Measurements from ENCODE around the gene MED27.

MED27 gene

DNA sequence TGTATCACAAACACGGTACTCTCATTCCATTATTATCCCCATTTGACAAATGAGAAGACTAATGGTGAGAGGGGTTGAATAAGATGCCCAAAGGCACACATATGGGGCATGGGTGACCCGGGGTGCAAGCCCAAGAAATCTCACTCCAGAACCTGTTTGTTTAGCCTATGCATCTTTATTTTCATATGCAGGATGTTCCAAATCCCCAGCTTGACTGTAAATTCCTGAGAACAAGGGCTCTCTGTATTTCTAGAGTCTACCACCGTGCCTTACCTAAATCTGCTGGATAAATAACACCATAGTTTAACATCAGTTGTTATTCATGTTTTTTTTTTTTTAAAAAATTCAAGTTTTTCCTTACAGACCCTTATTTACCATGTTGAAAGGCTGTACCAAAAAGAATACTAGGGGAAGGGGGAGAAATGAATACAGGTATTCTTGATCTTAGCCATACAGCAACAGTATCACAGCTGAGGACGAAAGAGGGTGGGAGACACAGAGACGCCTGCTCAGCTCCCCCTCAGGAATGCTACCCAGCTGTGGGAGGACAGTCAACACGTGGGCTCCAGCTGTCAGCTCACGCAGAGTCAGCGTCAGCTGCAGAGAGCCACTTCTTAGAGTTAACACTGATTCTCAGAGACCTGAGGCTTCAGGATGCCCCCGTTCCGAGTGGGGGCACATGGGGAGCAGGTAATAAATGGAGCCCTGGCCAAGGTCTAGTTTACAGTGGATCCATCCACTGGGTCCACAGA lies 86.6 kb downstream of the MED27 start:
- no peak overlapping the region for H3K27ac ChIP-seq
- TF ChIP-seq, protein P1, sequence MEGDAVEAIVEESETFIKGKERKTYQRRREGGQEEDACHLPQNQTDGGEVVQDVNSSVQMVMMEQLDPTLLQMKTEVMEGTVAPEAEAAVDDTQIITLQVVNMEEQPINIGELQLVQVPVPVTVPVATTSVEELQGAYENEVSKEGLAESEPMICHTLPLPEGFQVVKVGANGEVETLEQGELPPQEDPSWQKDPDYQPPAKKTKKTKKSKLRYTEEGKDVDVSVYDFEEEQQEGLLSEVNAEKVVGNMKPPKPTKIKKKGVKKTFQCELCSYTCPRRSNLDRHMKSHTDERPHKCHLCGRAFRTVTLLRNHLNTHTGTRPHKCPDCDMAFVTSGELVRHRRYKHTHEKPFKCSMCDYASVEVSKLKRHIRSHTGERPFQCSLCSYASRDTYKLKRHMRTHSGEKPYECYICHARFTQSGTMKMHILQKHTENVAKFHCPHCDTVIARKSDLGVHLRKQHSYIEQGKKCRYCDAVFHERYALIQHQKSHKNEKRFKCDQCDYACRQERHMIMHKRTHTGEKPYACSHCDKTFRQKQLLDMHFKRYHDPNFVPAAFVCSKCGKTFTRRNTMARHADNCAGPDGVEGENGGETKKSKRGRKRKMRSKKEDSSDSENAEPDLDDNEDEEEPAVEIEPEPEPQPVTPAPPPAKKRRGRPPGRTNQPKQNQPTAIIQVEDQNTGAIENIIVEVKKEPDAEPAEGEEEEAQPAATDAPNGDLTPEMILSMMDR (conservative IDR thresholded peaks at IDR 0.05), result no peak
- TF ChIP-seq ZFX (IDR thresholded peaks at IDR 0.05), result no peak

DNA sequence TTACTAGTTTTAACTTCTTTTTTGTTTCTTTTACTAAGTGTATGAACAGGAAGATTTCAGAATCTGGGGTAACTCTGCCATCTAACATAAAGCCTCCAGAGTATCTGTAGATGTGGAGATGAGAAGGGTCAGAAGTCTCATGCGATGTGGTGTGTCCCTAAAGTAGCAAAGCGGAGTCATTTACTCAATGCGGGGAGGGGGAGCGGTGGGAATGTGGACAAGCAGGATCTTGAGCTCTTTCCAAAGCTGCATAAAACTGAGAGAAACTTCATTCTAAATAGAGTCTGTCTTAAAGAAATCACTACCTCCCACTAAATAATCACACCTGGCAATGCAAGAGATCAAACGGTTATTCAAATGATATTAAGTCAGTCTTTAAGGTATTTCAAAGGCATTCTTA lies 92.4 kb downstream of the MED27 start:
- TF ChIP-seq ZFX (IDR thresholded peaks at IDR 0.05), result no peak
- TF ChIP-seq, protein P1 (conservative IDR thresholded peaks at IDR 0.05), result no peak
- no peak overlapping the region for H3K27ac ChIP-seq

DNA sequence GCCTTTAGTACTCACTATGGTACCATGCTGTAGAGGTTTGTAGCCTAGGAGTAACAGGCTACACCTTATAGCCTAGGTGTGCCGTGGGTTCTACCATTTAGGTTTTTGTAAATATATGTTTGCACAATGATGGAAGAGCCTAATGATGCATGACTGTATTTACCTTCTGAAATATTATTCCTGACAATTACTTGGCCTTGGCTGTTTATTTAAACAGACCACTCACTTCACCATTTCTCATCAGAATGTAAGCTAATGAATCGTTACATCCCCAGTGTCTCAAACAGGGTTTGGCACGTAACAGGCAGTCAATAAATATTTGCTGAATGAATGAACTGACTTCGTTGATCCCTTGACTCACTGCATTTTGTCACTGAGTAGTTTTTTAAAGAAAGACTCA lies 93.1 kb downstream of the MED27 start:
- no peak overlapping the region for H3K27ac ChIP-seq
- TF ChIP-seq ZFX (IDR thresholded peaks at IDR 0.05), result no peak
- TF ChIP-seq, protein P1 (conservative IDR thresholded peaks at IDR 0.05), result no peak

DNA sequence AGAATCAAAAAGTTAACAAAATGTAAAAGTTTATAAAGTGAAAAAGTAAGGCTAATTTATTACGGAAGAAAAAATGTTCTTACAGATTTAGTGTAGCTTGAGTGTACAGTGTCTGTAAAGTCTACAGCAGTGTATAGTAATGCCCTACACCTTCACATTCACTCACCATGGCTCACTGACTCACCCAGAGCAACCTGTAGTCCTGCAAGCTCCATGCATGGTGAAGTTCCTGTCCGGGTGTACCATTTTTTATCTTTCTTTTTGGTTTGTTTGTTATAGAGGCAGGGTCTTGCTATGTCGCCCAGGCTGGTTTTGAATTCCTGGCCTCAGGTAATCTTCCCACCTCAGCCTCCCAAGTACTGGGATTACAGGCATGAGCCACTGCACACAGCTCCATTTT lies 93.6 kb downstream of the MED27 start:
- no peak overlapping the region for H3K27ac ChIP-seq
- TF ChIP-seq ZFX (IDR thresholded peaks at IDR 0.05), result no peak
- TF ChIP-seq, protein P1 (conservative IDR thresholded peaks at IDR 0.05), result no peak

DNA sequence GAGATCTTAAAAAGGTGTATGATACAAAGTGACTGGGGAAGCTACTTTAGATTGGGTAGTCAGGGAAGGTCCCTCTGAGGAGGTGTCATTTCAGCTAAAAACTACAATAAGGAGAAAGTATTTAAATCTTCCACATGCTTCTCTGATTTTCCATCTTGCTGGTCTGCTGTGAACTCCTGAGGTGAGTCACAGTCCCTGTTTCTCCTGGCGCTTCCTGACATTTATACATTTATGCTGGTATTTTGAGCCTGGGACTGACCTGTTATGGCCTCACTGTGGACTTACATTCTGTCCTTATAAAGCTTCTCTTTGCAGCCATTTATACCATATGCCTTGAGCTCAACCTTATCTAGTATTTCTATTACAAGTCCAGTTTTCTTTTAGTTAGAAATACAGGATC lies 95.1 kb downstream of the MED27 start:
- no peak overlapping the region for H3K27ac ChIP-seq
- no peak for TF ChIP-seq ZFX (IDR thresholded peaks at IDR 0.05)
- TF ChIP-seq, protein P1 (conservative IDR thresholded peaks at IDR 0.05), result no peak

DNA sequence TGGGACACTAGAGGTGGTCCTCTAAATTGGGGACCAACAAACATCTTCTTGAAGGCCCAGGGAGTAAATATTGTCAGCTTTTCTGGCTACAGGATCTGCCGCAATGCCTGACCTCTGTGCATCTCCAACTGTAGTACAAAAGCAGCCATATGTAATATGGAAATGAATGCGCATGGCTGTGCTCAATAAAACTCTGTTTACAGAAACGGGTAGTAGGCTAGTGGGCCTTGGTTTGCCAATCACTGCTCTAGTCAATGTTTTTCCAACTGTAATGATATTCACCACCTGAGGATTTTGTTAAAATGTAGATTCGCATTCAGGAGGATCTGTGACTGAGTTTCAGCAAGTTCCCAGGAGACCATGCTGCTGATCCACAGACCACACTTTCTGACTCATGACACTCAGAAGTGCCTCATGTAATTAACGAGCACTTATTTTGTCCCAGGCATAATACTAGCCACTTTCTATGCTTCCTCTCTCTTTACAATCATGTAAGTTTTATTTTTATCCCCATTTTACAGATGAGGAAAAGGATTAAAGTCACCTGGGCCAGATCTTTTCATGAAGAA lies 96.9 kb downstream of the MED27 start:
- TF ChIP-seq, protein P1 (conservative IDR thresholded peaks at IDR 0.05), result no peak
- TF ChIP-seq ZFX (IDR thresholded peaks at IDR 0.05), result no peak
- no peak overlapping the region for H3K27ac ChIP-seq

DNA sequence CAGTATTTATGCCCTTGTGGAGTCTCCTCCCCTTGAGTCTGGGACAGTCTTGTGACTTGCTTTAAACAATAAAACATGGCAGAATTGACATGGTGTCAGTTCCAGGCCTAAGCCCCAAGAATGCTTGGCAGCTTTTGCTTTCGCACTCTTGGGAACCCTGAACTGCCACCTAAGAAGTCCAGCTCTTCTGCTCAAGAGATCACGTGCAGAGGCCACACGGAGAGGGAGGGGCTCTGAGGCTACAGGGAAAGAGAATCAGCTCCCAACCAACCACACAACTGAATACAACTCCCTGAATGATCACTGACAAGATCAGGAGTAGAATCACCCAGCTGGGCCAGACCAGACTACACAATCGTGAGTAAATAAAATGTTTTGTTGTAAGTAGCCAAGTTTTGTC lies 97.6 kb downstream of the MED27 start:
- TF ChIP-seq, protein P1 (conservative IDR thresholded peaks at IDR 0.05), result no peak
- no peak for TF ChIP-seq ZFX (IDR thresholded peaks at IDR 0.05)
- H3K27ac ChIP-seq, result no peak overlapping the region

All from C4-2B (cell line).